ENCODE measurements around the gene TMEM89. TPM values are rescaled to one million over a fixed set of nuclear protein-coding genes. Genes with fewer than 3 reads are reported as not detected.

The TMEM89 gene
- polyA plus RNA-seq, 1 donor from 2014 or later: not detected

GRCh38 chr3:48633743-48634142 lies 12.2 kb upstream of the TMEM89 start:
- H3K27me3 Mint-ChIP-seq: no peaks in the 10 kb centered on the region
- peaks cover 3 to 6% (median 6%) of the 10 kb centered on the region in 3 donors for H3K4me1 Mint-ChIP-seq
- H3K4me3 Mint-ChIP-seq: peak overlapping the region in 2 of 4 donors; percentile 9 to 94
- H3K36me3 Mint-ChIP-seq: peaks cover 2% of the 10 kb centered on the region
- H3K27ac Mint-ChIP-seq: no peak overlapping the region
- no peaks in the 10 kb centered on the region for H3K9me3 Mint-ChIP-seq

DNA sequence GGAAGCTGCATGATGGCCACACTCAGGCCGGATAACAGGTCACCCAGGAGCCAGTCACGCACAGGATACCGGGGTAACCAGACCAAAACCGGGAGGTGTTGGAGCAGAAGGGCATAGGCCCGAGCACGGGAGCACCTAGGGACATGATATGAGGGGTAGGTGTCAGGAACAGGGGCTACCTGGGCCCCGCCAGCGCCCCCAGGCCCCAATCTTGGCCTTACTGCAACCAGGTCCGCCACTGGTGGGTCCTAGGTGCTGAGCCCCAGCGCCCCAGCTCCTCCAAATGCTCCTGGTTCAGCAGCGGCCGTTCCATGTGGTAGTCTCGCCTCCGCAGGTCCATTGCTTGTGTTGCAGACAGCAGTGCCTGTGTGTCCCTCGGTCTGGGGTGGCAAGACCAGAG lies 11.7 kb upstream of the TMEM89 start:
- peaks cover 3 to 6% (median 6%) of the 10 kb centered on the region in 3 donors for H3K4me1 Mint-ChIP-seq
- H3K36me3 Mint-ChIP-seq: peaks cover 2% of the 10 kb centered on the region
- H3K27ac Mint-ChIP-seq: no peak overlapping the region
- H3K9me3 Mint-ChIP-seq: no peaks in the 10 kb centered on the region
- H3K27me3 Mint-ChIP-seq: no peaks in the 10 kb centered on the region
- peak overlapping the region in 3 of 4 donors; percentile 9 to 94 (median 48) for H3K4me3 Mint-ChIP-seq

GRCh38 chr3:48631516-48632448 lies 10.2 kb upstream of the TMEM89 start:
- Mint-ChIP-seq H3K27ac (peak overlapping the region in 1 of 3 donors; percentile 78), H3K27me3 (no peaks in the 10 kb centered on the region), H3K4me3 (no peak overlapping the region), H3K9me3 (no peaks in the 10 kb centered on the region), H3K36me3 (peaks cover 7% of the 10 kb centered on the region), H3K4me1 (peaks cover 3 to 6% (median 6%) of the 10 kb centered on the region in 3 donors)

DNA sequence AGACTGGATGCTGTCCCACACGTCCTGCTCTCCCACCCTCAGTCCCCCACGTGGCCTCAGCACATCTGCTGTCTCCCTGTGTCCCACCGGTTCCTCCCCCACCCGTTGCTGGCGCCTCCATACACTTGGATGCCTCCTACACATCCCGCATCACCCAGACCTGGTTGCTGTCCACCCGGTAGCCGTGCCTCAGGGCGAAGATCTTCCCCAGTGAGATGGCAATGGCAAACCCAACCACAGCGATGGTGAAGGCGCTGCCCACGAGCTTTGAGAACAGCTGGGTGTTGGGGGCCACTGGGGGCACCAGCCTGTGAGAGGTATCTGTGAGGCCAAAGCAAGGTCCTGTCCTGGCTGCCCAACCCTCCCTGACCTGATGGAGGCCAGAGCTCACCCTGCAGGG lies 9.3 kb upstream of the TMEM89 start:
- Mint-ChIP-seq H3K4me3 (no peak overlapping the region), H3K4me1 (peaks cover 2 to 6% (median 3%) of the 10 kb centered on the region in 3 donors), H3K36me3 (peaks cover 7% of the 10 kb centered on the region), H3K9me3 (no peaks in the 10 kb centered on the region), H3K27ac (no peak overlapping the region), H3K27me3 (no peaks in the 10 kb centered on the region)

- no peak overlapping the region for H3K27ac Mint-ChIP-seq
- H3K36me3 Mint-ChIP-seq: peaks cover 7% of the 10 kb centered on the region
- H3K4me3 Mint-ChIP-seq: peak overlapping the region in 1 of 4 donors; percentile 32
- no peaks in the 10 kb centered on the region for H3K9me3 Mint-ChIP-seq
- peaks cover 1 to 6% (median 3%) of the 10 kb centered on the region in 3 donors for H3K4me1 Mint-ChIP-seq
- no peaks in the 10 kb centered on the region for H3K27me3 Mint-ChIP-seq
Observed at GRCh38 chr3:48630407-48630806, 8.8 kb upstream of the TMEM89 start.

DNA sequence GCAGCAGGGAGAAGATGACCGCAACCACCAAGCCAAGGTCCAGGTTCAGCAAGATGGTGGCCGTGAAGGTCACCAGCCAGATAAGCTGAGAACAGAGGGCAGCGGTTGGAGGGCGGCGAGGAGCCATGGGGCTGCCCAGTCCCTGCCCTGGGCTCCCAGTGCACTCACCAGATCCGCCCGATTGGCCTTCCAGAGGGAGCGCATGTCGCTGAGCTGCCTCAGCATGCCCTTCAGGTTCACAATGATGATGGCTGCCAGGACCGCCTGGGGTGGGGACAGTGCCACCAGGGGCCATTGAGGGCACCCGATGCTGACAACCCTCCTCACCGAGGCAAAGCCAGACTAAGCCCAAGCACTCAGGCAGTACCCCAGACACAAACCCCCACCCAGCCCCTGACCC lies 8.3 kb upstream of the TMEM89 start:
- peak overlapping the region in 1 of 4 donors; percentile 32 for H3K4me3 Mint-ChIP-seq
- H3K27me3 Mint-ChIP-seq: no peaks in the 10 kb centered on the region
- H3K27ac Mint-ChIP-seq: no peak overlapping the region

DNA sequence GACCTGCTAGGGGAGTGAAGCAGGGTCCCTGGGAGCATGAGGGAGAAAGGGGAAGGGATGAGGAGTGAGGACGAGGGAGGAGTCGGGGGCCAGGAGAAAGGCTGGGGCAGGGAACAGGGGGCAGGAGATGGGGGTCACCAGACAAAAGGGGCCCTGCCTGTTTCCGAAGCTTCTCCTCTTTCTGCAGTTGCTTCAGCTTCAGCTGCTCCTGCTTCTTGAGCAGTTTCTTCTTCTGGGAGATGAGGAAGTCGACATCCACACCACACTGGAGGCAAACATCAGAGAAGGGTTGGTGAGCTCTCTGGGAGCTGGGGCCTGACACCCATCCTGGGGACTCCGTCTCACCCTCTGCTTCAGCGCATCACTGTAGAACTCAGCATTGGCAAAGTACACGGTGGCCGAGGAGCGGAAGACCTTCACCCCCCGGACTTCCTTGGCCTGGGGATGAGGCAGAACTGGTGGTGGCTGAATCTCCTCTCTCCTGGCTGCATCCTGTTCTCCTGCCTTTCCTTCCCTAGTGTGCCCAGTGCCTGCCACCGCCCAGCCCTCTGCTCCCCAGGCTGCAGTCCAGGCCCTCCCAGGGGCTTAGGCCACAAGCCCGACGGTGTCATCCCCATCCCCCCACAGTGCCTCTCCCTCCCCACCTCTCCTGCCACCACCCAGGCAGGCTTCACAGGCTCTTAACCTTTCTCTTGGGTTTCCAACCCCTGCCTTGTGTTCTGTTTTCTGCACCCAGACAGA lies 6.9 kb upstream of the TMEM89 start:
- Mint-ChIP-seq H3K4me3 (no peak overlapping the region), H3K27me3 (no peaks in the 10 kb centered on the region), H3K4me1 (peaks cover 0 to 4% (median 0%) of the 10 kb centered on the region in 3 donors), H3K9me3 (no peaks in the 10 kb centered on the region), H3K27ac (peak overlapping the region in 1 of 3 donors; percentile 23), H3K36me3 (peaks cover 7% of the 10 kb centered on the region)

More for the DNA sequence above, 8.3 kb upstream of the TMEM89 start:
- Mint-ChIP-seq H3K4me1 (peaks cover 1 to 6% (median 3%) of the 10 kb centered on the region in 3 donors), H3K36me3 (peaks cover 7% of the 10 kb centered on the region), H3K9me3 (no peaks in the 10 kb centered on the region)

DNA sequence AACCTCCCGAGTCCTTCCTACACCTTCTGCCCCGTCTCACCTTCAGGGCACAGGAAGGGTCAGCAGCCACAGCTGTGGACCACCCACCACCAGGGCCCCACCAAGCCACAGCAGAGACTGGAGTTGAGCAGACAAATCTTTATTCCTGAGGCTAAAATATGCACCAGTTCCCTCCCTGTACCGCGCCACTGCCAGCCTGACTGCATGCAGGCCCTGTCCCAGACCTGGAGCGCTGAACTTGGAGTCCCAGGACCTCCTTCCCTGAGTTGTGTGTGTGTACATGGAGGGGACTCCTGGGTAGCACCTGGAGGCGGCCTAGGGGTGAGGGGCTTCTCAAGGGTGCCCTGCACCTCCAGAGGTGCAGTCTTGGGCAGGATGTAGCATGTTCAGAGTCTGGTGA lies 4.0 kb upstream of the TMEM89 start:
- Mint-ChIP-seq H3K9me3 (no peaks in the 10 kb centered on the region), H3K27ac (no peak overlapping the region), H3K36me3 (peaks cover 7% of the 10 kb centered on the region), H3K4me3 (no peak overlapping the region), H3K4me1 (peaks cover 0 to 4% (median 0%) of the 10 kb centered on the region in 3 donors), H3K27me3 (no peaks in the 10 kb centered on the region)

DNA sequence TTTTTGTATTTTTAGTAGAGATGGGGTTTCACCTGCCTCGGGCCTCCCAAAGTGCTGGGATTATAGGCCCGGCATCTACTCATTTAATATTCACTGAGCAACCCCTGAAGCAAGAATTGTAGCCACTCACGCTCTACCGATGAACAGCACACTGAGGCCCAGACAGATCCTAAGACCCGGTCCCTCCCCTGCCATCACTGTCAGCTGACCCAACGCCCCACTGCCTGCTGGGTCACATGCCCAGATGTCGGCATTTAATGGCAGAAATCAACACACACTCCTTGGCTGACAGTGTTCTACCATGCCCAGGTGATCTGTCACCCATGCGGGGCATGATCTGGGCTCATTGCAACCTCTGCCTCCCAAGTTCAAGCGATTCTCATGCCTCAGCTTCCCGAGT lies 3.2 kb upstream of the TMEM89 start:
- Mint-ChIP-seq H3K4me3 (no peak overlapping the region), H3K4me1 (peaks cover 0 to 2% (median 0%) of the 10 kb centered on the region in 3 donors), H3K27ac (no peak overlapping the region), H3K27me3 (no peaks in the 10 kb centered on the region), H3K36me3 (peaks cover 5% of the 10 kb centered on the region), H3K9me3 (no peaks in the 10 kb centered on the region)

- no peak overlapping the region for H3K4me3 Mint-ChIP-seq
- no peaks in the 10 kb centered on the region for H3K27me3 Mint-ChIP-seq
- H3K4me1 Mint-ChIP-seq: peaks cover 0 to 4% (median 0%) of the 10 kb centered on the region in 3 donors
- H3K27ac Mint-ChIP-seq: peak overlapping the region in 1 of 3 donors; percentile 34
- no peaks in the 10 kb centered on the region for H3K9me3 Mint-ChIP-seq
- peaks cover 5% of the 10 kb centered on the region for H3K36me3 Mint-ChIP-seq
Observed at GRCh38 chr3:48623851-48624547, 2.4 kb upstream of the TMEM89 start.

DNA sequence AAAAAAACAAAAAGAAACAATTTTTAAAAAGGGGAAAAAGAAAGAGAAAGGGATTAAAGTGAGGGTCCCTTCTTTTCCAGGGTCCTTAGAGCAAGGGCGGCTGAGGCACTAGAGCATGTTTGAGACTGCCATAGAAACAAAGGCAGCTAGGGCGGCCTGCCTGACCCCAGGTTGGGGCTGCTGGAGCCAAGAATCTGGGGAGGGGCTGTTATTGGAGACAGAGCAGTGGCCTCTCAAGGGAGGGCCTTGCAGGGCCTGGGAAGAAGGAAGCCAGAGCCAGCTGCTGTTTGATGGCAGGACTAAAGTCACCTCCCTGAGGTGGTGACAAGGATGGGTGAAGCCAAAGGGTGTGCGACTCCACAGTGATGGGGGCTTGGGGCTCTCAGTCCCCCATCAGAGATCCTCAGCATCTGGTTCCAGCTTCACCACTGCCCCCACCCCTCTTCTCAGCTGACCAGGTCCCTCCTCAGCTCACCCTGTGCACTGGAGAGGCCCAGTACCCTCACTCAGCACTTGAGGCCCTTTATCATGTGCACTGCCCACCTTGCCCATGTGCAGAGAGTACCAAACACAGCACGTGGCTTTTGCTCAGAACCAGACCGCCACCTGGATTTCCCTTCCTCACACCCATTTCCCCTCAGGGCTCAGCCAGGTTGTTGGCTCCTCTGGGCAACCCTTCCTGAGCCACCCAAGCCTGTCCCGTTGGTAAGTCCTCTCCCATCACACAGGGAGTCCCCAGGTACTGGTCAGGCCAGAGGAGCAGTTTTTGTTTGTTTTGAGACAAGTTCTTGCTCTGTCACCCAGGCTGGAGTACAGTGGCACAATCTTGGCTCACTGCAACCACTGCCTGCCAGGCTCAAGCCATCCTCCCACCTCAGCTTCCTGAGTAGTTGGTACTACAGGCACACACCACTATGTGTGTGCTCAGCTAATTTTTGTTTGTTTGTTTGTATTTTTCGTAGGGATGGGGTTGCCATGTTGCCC lies 1.7 kb downstream of the TMEM89 start:
- Mint-ChIP-seq H3K27me3 (no peaks in the 10 kb centered on the region), H3K4me1 (peaks cover 0 to 4% (median 0%) of the 10 kb centered on the region in 3 donors), H3K27ac (no peak overlapping the region)

GRCh38 chr3:48617559-48617958 lies 4.0 kb downstream of the TMEM89 start:
- Mint-ChIP-seq H3K27me3 (no peaks in the 10 kb centered on the region), H3K9me3 (peaks cover 0 to 8% (median 6%) of the 10 kb centered on the region in 3 donors), H3K4me1 (peaks cover 0 to 3% (median 0%) of the 10 kb centered on the region in 3 donors), H3K36me3 (no peaks in the 10 kb centered on the region), H3K4me3 (no peak overlapping the region), H3K27ac (no peak overlapping the region)

More for the DNA sequence above, 1.7 kb downstream of the TMEM89 start:
- H3K4me3 Mint-ChIP-seq: no peak overlapping the region
- H3K9me3 Mint-ChIP-seq: peaks cover 0 to 8% (median 6%) of the 10 kb centered on the region in 3 donors
- H3K36me3 Mint-ChIP-seq: no peaks in the 10 kb centered on the region

GRCh38 chr3:48614044-48614443 lies 7.5 kb downstream of the TMEM89 start:
- Mint-ChIP-seq H3K27ac (no peak overlapping the region), H3K4me1 (peaks cover 3 to 6% (median 5%) of the 10 kb centered on the region in 3 donors), H3K27me3 (no peaks in the 10 kb centered on the region), H3K4me3 (no peak overlapping the region), H3K9me3 (peaks cover 0 to 8% (median 6%) of the 10 kb centered on the region in 3 donors), H3K36me3 (no peaks in the 10 kb centered on the region)
